H1 (cell line): ENCODE measurements around the gene DKK2.

Source experiments
- CHD2 ChIP-seq: IDR thresholded peaks from 2 replicates; pipeline ENCODE4 v1.6.1; 2012; ENCODE audit warnings: low read length, improper control_type of control experiment
- CTCF ChIP-seq, 3 experiments: IDR thresholded peaks; 1 replicate in 2 of 3; 2 replicates in 1 of 3; pipeline versions ENCODE4 v1.5.1 to v1.6.1; 2011; ENCODE audit warnings: low read length in 3 of 3, mild to moderate bottlenecking in 3 of 3, inconsistent platforms in 2 of 3, low read depth in 1 of 3, moderate library complexity in 1 of 3; ENCODE audit not compliant: insufficient read depth in 1 of 3; ENCODE audit errors: control extremely low read depth in 1 of 3
- KDM1A ChIP-seq: fragments of 200-600, 300-600 bp; sonication (generic); IDR thresholded peaks from 2 replicates; pipeline ENCODE4 v1.7.1; 2016; ENCODE audit warnings: mild to moderate bottlenecking, low read length, borderline replicate concordance
- RAD21 ChIP-seq, 2 experiments: IDR thresholded peaks in 1 of 2; conservative IDR thresholded peaks in 1 of 2; 2 replicates each; pipeline ENCODE4 v1.6.1; 2011; ENCODE audit warnings: low read depth in 2 of 2, low read length in 2 of 2, improper control_type of control experiment in 1 of 2, inconsistent platforms in 1 of 2, mild to moderate bottlenecking in 1 of 2, moderate library complexity in 1 of 2
- RFX5 ChIP-seq: IDR thresholded peaks from 2 replicates; pipeline ENCODE4 v1.6.1; 2011; ENCODE audit warnings: low read depth, low read length, improper control_type of control experiment, borderline replicate concordance
- RXRA ChIP-seq: IDR thresholded peaks from 2 replicates; pipeline ENCODE4 v1.6.1; 2011; ENCODE audit warnings: low read depth, mild to moderate bottlenecking, low read length, moderate library complexity; ENCODE audit not compliant: insufficient read depth
- SRF ChIP-seq: IDR thresholded peaks from 2 replicates; pipeline ENCODE4 v1.6.1; 2011; ENCODE audit warnings: mild to moderate bottlenecking, low read depth, low read length, moderate library complexity

GRCh38 chr4:106893395-106893881, 142.7 kb downstream of the DKK2 start:
- TF ChIP-seq KDM1A (no peak), CTCF (IDR thresholded peaks at IDR 0.05; ENCODE audit: control extremely low read depth in 1 of 3, insufficient read depth in 1 of 3, low read depth in 1 of 3, low read length in 3 of 3) (no peak), RAD21 (IDR thresholded peaks at IDR 0.05 in 1 of 2, conservative IDR thresholded peaks at IDR 0.05 in 1 of 2; ENCODE audit: low read depth in 2 of 2, low read length in 2 of 2) (no peak), SRF (no peak), RFX5 (no peak), CHD2 (no peak), RXRA (no peak)
